Cardiac septum (tissue), 1 donor: ENCODE results near the gene MYLK. TPM values are rescaled to one million over a fixed set of nuclear protein-coding genes. Genes with fewer than 3 reads are reported as not detected.

Experiments
- DNase-seq: peaks from one replicate; pipeline ENCODE4 v3.0.0-alpha.2; 2020; ENCODE audit warnings: low spot score
- intact Hi-C: fragments of 100-400 bp; cut with DNase I; formaldehyde crosslinking; loops from one replicate; pipeline ENCODE4 v1.14.0; 2022
- total RNA-seq: library from RNA; stranded (reverse); fragmentation: NEBNext Ultra II Directional; extraction: Animal tissue kit (Norgen Biotek cat#: 25700); gene quantifications from one replicate; pipeline ENCODE4 v1.2.1, GENCODE V29; 2021
- donor health status: DM: no; HTN: no; CAD: no.

The MYLK gene
- total RNA-seq, 1 donor from 2014 or later, result 17.8 TPM

GRCh38 chr3:123781571-123782275, 102.4 kb downstream of the MYLK start:
- DNase-seq, result no peak
- intact Hi-C loops, result no loop called here

GRCh38 chr3:123781138-123781537, 103.0 kb downstream of the MYLK start:
- intact Hi-C loops, result no loop called here

DNA sequence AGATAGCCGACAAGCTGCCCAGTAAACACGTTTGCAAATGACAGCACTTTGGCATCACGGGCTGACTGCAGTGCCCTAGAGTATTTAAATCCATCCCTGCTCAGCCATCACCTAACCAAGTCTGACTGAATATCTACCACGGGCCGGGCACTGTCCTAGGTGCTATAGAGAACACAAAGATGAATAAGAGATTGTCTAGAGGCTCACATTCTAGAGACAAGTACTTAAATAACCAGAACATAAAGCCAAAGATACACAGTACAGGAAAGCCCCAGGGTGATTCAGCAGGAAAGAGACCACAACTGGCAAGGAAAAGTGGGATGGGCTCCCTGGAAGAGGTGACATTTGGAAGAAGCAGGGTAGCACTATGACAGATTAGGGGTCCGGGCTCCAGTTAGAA, 103.5 kb downstream of the MYLK start:
- intact Hi-C loops, result no loop called here

More at GRCh38 chr3:123781138-123781537, 103.0 kb downstream of the MYLK start:
- DNase-seq, result no peak

GRCh38 chr3:123779655-123780231, 104.4 kb downstream of the MYLK start:
- intact Hi-C loops, result no loop called here
- DNase-seq, result no peak

More for the DNA sequence above, 103.5 kb downstream of the MYLK start:
- no peak for DNase-seq

GRCh38 chr3:123778991-123779622, 105.0 kb downstream of the MYLK start:
- no peak for DNase-seq
- intact Hi-C loops, result no loop called here

GRCh38 chr3:123778525-123778924, 105.6 kb downstream of the MYLK start:
- no peak for DNase-seq
- intact Hi-C loops, result no loop called here

- intact Hi-C loops, result no loop called here
- DNase-seq, result no peak
Measured at GRCh38 chr3:123776071-123776782, 107.9 kb downstream of the MYLK start.

DNA sequence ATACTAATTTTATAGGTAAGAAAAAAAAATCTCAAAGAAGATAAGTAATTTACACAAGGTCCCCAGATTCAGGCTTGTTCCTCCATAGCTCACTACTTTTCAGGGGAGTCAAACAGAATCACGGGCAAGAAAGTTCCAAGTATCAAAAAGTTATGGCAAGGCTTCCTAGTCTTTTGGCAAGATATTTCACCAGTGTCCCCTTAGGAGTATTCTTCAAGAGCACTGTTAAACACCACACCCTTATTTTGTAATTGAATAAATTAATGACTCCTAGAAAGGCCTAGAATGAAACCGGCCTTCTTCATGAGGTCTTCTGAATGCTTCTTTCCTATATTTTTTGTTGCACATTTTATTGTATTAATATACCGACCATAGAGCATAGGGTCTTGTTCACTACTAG, 109.7 kb downstream of the MYLK start:
- no peak for DNase-seq
- intact Hi-C loops, result no loop called here

DNA sequence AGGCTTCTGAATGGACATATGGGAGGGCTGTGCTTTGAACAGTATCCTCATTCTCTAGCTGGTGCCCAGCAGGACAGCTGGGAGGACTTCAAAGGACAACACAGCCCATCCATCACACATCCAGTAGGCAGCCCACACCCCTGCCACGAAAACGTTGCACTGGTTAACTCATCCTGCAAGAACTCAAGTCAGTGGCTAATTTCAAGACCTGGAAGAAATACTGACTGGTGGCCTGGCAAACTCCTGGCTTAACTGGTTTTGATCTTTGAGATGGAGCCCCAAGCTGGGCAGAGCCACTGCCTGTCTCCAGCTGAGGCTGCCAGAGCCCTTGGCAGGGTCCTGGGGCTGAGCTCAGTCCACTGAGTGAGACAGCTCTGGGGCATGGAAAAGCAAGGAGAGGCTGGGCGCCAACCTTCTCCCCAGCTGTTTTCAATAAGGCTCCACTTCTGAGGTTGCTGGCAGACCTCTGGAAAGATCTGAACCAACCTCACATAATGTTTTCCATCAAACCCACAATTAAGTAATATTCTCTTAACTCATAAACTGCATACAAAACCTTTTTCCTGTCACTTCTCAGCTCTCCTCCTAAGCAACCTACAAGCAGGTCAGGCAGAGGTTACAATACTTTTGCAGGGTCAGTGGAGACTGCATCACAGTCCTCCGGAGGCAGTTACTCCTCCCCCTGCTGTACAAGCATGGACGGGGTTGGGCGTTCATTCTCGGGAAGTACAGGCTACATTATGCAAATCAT, 110.3 kb downstream of the MYLK start:
- DNase-seq, result no peak
- intact Hi-C loops, result no loop called here

- no peak for DNase-seq
- intact Hi-C loops, result no loop called here
Measured at GRCh38 chr3:123769356-123769743, 114.8 kb downstream of the MYLK start.

DNA sequence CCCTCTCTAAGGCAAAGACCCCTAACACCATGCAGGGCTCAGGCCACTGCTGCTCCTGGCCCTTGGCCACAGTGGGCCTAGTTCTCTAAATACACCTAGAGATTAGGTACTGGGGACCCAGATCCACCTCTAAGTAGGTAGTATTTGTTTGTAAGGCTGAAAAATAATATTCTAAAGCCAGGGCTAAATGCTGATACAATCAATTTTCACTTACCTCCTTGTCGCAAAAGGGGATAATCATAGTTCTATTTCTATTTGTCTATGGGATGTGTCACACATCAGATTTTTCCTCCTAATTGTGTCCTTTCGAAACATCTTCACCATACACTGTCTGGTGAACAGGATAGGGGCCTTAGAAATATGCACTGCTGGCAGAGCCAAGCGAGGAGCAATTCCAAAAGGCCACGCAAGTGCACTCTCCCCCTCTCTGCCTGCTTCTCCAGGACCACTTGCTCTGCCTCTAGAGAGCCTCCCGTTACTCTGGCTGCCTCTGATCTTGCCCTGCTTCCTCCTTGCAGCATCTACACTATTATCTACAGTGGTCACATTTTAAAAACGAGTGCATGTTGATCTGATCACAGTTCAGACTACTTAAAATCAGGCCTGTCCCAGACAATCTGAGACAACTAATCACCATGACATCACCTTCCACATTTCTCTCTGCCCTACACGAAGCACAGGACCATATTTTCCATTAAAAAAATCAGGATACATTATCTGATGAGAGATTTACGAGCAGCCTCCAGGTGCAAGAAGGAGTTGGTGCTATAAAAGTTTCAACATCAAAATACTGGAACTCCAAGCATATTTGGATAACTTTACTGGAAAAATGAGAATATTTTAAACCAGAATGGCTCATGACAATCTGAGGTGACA, 115.4 kb downstream of the MYLK start:
- DNase-seq, result no peak
- intact Hi-C loops, result no loop called here

DNA sequence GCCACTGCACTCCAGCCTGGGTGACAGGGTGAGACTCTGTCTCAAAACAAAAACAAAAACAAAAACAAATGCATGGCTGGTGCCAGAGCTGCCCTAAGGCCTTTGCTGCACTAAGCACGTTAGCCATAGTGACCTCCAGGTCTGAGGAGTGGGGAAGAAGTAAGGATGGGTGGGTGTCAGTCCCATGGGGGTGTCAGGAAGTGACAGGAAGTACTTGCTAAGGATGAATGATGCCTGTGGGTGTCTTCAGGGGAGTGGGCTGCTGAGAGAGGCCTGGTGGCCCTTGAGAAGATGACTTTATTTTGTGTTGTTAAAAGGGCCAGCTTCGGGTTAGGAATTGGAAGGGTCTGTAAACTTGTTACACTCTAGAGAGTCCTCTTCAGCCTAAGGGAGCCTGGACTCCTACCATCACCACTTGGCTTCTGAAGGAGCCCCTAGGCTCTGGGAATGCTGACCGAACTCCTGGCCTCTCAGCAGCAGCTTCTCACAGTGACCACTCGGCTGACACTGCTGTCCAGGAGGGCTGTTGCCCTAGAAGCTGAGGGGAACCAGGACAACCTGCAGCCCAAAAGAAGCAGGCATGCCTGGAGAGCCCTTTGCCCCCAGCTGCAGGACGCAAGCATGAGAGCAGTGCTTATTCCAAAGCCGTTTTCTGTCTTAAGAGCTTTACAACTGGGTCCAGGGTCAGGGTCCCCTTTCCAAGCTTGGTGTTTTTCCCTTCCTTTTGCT, 116.4 kb downstream of the MYLK start:
- no peak for DNase-seq
- intact Hi-C loops, result no loop called here

- DNase-seq, result no peak
- intact Hi-C loops, result no loop called here
Measured at GRCh38 chr3:123767009-123767372, 117.1 kb downstream of the MYLK start.

- DNase-seq, result no peak
- intact Hi-C loops, result no loop called here
Measured at GRCh38 chr3:123766193-123767008, 117.7 kb downstream of the MYLK start.

- no peak for DNase-seq
- intact Hi-C loops, result no loop called here
Measured at GRCh38 chr3:123765475-123766128, 118.5 kb downstream of the MYLK start.

DNA sequence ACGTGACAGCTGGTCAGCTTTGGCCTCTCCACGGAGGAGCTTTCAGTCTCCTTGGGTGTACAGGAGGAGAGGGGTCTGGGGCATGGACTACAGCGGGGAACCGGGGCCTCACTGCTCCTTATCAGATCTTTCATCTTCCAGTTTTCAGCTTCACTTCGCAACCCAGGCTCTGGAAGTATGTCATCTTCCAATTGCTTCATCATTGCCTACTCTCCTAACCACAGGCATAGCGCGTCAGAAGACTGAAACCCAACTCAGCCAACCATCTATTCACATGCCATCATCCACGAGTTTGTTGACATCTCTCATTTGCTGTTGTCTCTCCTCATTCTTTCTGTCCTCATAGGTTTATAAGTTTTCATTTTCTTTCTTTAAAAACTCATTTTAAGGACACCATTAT, 119.5 kb downstream of the MYLK start:
- DNase-seq, result no peak
- intact Hi-C loops, result no loop called here

DNA sequence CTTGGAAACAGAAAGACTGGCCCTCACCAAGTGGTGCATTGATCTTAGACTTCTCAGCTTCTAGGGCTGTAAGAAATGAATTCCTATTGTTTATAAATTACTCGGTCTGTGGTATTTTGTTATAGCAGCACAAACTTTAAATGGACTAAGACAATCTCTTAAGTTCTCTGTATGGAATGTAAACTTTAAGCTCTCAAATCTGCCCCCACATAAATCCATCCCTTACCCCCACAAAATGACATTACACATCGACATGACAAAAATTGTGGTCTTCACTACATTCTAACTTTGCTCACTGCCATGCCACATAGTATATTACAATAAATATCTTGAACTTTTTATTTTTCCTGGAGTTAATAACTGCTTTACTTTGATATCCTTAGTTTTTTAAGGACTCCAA, 121.3 kb downstream of the MYLK start:
- no peak for DNase-seq
- intact Hi-C loops, result no loop called here
